Measurements from ENCODE around the gene CRYBB3. TPM values are rescaled to one million over a fixed set of nuclear protein-coding genes. Genes with fewer than 3 reads are reported as not detected.

Gene CRYBB3
- total and polyA plus RNA-seq, 10 of the 15 experiments (the other 5 are each of a cell fraction or from before 2014, with no cell fraction given): 0.26 TPM; not detected in 9

DNA sequence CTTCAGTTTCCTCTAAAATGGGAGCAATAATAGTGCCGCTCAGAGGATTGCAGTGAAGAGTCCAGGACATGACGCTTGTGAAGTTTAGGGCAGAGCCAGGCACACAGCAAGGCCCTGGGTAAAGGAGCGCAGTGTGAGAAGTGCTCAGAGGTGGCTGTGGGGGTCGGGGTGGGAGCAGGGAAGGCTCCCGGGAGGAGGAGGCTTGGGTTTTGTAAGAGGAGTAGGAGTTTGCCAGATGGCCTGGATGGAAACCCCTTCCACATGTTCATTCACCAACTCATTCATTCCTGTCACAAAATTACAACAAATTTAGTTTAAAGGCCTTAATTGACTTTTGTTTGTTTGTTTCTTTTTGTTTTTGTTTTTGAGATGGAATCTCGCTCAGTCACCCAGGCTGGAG, 36.8 kb downstream of the CRYBB3 start:
- H3K9ac ChIP-seq (ENCODE audit: control insufficient read depth, insufficient read depth, low read length): no peak overlapping the region
- no peaks in the 10 kb centered on the region for H3K4me1 ChIP-seq (ENCODE audit: control insufficient read depth, insufficient read depth, low read length)
- H3K4me3 ChIP-seq: no peak overlapping the region
- no peaks in the 10 kb centered on the region for H3K36me3 ChIP-seq (ENCODE audit: control insufficient read depth in 2 of 2, insufficient read depth in 2 of 2, low read length in 1 of 2)
- FAIRE-seq: no peak
- H3K79me2 ChIP-seq (ENCODE audit: control insufficient read depth, insufficient read depth, low read length): no peaks in the 10 kb centered on the region
- intact Hi-C loops (cut with micrococcal nuclease; ENCODE audit: unreplicated experiment): loop anchor here (2.0 to 10.0 kb wide), 3 partner anchors 98 to 538 kb away; no protein-coding TSS in a partner anchor
- CTCF ChIA-PET: interaction anchor here (0.6 to 3.2 kb wide), 7 partner anchors 56 to 210 kb away, joined by 3 to 24 read pairs (median 3); no protein-coding TSS in a partner anchor
- no peaks in the 10 kb centered on the region for H3K9me3 ChIP-seq (replicated peaks; ENCODE audit: control insufficient read depth, insufficient read depth, low read length)
- no peak for ATAC-seq
- in situ Hi-C loops (cut with MboI): loop anchor here (10.0 kb wide), 1 partner anchor 538 kb away; no protein-coding TSS in a partner anchor
- SMC1A ChIA-PET (ENCODE audit: uncharacterized antibody, unreplicated experiment): no interaction called here
- DNase-seq (ENCODE audit: low read depth, low spot score): no peak
- H3K27me3 ChIP-seq (replicated peaks in 1 of 2; ENCODE audit: control insufficient read depth in 2 of 2, insufficient read depth in 2 of 2, low read length in 1 of 2): no peaks in the 10 kb centered on the region
- RAD21 ChIA-PET (ENCODE audit: unreplicated experiment): interaction anchor here (1.6 kb wide), 1 partner anchor 155 kb away, joined by 3 read pairs; no protein-coding TSS in a partner anchor
- H3K4me2 ChIP-seq (ENCODE audit: control insufficient read depth, insufficient read depth): no peak overlapping the region
- POLR2A ChIA-PET: no interaction called here
- 56% methylated on average over 6 of the region's 6 CpGs for WGBS (ENCODE audit: insufficient coverage, insufficient replicate concordance, low lambda C conversion rate, missing lambda C conversion rate)
- no TSS peak for BruUV-seq (replicated peaks)
- H3K27ac ChIP-seq (ENCODE audit: control insufficient read depth, insufficient read depth): no peak overlapping the region
- H4K20me1 ChIP-seq (ENCODE audit: control insufficient read depth, insufficient read depth): no peaks in the 10 kb centered on the region
- H2AFZ ChIP-seq (ENCODE audit: control insufficient read depth, low read depth, low read length): no peak overlapping the region
- TF ChIP-seq EP300 (IDR thresholded peaks at IDR 0.05; ENCODE audit: borderline replicate concordance in 1 of 2, control insufficient read depth in 1 of 2, low read depth in 2 of 2, low read length in 2 of 2) (no peak), BCL11A (IDR thresholded peaks at IDR 0.05; ENCODE audit: low read depth, low read length) (no peak), ZBED1 (IDR thresholded peaks at IDR 0.05; ENCODE audit: borderline replicate concordance) (no peak), TARDBP (IDR thresholded peaks at IDR 0.05; ENCODE audit: borderline replicate concordance) (no peak), SMAD5 (IDR thresholded peaks at IDR 0.05; ENCODE audit: low read depth) (no peak), SREBF2 (IDR thresholded peaks at IDR 0.05; ENCODE audit: low read length) (no peak), CTCF (IDR thresholded peaks at IDR 0.05 in 2 of 3, conservative IDR thresholded peaks at IDR 0.05 in 1 of 3; ENCODE audit: control insufficient read depth in 2 of 3, extremely low read depth in 1 of 3, insufficient read depth in 1 of 3, low read depth in 3 of 3, low read length in 3 of 3) (no peak)
- TF ChIP-seq, protein P1, sequence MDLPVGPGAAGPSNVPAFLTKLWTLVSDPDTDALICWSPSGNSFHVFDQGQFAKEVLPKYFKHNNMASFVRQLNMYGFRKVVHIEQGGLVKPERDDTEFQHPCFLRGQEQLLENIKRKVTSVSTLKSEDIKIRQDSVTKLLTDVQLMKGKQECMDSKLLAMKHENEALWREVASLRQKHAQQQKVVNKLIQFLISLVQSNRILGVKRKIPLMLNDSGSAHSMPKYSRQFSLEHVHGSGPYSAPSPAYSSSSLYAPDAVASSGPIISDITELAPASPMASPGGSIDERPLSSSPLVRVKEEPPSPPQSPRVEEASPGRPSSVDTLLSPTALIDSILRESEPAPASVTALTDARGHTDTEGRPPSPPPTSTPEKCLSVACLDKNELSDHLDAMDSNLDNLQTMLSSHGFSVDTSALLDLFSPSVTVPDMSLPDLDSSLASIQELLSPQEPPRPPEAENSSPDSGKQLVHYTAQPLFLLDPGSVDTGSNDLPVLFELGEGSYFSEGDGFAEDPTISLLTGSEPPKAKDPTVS (IDR thresholded peaks at IDR 0.05; ENCODE audit: low read depth, low read length): no peak
- TF ChIP-seq, protein P2, sequence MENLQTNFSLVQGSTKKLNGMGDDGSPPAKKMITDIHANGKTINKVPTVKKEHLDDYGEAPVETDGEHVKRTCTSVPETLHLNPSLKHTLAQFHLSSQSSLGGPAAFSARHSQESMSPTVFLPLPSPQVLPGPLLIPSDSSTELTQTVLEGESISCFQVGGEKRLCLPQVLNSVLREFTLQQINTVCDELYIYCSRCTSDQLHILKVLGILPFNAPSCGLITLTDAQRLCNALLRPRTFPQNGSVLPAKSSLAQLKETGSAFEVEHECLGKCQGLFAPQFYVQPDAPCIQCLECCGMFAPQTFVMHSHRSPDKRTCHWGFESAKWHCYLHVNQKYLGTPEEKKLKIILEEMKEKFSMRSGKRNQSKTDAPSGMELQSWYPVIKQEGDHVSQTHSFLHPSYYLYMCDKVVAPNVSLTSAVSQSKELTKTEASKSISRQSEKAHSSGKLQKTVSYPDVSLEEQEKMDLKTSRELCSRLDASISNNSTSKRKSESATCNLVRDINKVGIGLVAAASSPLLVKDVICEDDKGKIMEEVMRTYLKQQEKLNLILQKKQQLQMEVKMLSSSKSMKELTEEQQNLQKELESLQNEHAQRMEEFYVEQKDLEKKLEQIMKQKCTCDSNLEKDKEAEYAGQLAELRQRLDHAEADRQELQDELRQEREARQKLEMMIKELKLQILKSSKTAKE (IDR thresholded peaks at IDR 0.05; ENCODE audit: low read depth, poor library complexity, severe bottlenecking): no peak
- TF ChIP-seq, protein P3, sequence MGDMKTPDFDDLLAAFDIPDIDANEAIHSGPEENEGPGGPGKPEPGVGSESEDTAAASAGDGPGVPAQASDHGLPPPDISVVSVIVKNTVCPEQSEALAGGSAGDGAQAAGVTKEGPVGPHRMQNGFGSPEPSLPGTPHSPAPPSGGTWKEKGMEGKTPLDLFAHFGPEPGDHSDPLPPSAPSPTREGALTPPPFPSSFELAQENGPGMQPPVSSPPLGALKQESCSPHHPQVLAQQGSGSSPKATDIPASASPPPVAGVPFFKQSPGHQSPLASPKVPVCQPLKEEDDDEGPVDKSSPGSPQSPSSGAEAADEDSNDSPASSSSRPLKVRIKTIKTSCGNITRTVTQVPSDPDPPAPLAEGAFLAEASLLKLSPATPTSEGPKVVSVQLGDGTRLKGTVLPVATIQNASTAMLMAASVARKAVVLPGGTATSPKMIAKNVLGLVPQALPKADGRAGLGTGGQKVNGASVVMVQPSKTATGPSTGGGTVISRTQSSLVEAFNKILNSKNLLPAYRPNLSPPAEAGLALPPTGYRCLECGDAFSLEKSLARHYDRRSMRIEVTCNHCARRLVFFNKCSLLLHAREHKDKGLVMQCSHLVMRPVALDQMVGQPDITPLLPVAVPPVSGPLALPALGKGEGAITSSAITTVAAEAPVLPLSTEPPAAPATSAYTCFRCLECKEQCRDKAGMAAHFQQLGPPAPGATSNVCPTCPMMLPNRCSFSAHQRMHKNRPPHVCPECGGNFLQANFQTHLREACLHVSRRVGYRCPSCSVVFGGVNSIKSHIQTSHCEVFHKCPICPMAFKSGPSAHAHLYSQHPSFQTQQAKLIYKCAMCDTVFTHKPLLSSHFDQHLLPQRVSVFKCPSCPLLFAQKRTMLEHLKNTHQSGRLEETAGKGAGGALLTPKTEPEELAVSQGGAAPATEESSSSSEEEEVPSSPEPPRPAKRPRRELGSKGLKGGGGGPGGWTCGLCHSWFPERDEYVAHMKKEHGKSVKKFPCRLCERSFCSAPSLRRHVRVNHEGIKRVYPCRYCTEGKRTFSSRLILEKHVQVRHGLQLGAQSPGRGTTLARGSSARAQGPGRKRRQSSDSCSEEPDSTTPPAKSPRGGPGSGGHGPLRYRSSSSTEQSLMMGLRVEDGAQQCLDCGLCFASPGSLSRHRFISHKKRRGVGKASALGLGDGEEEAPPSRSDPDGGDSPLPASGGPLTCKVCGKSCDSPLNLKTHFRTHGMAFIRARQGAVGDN (IDR thresholded peaks at IDR 0.05): no peak

Measured in GM12878 (cell line).